ENCODE measurements around the gene CHST10. TPM values are rescaled to one million over a fixed set of nuclear protein-coding genes. Genes with fewer than 3 reads are reported as not detected.
"Not testable (repeated sequence)": the region's sequence is repeated elsewhere in the genome, so short reads cannot be mapped to it uniquely, and the experiment has no call there.

Gene CHST10
- polyA plus RNA-seq, 3 donors = 22.5 to 24.4 (median 23.0) TPM

DNA sequence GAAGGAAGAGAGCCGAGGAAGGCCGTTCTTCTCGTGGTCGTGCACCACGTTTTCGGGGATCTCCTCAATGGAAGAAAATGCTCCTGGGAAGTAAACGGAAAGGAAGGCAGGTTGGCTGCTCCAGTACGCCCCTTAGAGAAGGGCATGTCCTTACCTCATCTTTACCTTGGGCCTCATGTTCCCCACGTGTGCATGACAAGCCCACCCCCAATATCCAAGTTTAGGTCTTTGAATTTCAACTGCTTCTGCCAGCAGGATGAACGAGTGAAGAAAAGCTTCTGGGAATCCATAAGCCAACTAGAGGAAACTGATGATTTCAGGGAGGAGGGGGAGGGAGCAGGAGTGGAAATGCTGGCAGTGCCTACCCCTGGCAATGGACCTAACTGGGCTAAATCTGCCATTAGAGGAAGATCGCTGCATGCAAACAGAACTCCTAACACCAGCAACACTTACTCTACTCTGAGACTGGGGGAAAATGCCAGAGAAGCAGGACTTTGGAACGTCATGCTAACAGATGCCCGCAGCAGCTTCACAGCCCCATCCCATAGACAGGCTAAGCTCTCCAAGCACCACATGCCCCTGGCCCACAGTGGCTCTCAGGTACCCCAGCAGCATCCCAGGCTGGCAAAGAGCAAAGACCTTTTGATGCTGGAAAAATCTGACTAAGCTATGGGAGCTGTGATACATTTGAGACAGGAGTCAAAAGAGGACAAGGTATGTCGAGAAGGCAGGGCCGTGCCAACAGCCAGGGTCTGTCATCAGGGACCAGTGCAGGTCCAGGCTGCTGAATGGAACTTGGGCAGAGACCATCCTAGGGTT, 21.7 kb downstream of the CHST10 start:
- DNase-seq (ENCODE audit: low read depth in 3 of 3, low spot score in 2 of 3) = no peak

DNA sequence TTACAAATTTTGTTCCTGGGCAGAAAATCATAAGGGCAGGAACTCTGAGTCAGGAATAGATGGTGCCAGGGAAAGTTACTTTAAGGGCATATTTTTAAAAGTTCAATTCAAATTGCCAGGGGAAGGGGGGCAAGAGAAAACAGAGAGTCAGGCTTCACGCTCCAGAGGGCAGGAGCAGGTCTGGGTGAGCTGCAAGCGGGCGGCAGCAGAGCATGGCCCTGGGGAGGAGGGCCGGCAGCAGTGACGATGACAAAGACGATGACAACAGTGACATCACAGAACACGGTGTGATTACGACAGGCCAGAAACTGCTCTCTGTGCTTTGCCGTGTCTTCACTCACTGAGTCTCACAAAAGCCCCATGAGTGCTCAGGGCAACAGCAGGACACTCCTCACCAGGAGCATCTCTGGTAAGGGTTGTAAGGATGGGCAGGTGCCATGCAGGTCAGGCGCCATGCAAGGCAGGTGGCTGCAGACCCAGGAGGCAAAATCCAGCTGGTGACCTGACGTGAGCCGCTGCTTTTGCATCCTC, 23.3 kb downstream of the CHST10 start:
- no peak for DNase-seq (ENCODE audit: low read depth in 3 of 3, low spot score in 2 of 3)

DNA sequence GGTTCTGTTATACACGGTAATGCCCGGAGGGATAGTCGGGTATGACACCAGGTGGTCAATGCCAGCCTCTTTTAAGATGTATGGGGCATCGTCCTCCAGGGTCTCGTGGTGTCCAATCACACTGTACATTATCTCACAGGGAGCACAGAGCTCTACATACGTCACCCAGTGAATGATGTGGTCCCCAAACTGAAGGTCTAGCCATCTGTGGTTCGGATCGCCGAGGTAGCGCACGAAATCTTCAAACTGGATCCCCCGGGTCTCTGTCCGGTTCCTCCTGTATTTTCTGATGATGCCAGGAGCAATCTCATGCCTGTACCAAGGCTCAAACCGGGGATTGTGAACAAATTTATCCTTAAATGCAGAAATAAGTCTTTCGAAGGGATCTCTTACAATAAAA, 24.1 kb downstream of the CHST10 start:
- DNase-seq (ENCODE audit: low read depth in 3 of 3, low spot score in 2 of 3) = no peak

DNA sequence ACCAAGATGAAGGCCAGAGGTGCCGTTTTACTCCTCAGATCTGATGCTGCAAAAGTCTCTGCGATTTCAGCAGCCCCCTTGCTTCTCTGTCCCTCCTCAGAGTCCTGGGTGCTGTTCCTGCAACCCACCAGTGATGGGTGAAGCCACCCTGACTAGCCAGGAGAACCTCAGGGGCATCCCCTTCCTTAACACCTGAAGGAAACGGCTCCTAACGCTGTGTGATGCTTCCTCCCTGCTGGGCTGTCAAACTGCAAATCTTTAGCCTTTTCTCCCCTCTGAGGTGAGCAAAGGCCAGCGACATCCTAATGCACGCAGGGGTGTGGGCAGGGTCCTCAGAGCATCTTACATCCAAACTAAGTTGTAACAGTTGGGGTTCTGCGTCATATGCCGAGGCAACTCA, 24.8 kb downstream of the CHST10 start:
- DNase-seq (ENCODE audit: low read depth in 3 of 3, low spot score in 2 of 3) = no peak

DNA sequence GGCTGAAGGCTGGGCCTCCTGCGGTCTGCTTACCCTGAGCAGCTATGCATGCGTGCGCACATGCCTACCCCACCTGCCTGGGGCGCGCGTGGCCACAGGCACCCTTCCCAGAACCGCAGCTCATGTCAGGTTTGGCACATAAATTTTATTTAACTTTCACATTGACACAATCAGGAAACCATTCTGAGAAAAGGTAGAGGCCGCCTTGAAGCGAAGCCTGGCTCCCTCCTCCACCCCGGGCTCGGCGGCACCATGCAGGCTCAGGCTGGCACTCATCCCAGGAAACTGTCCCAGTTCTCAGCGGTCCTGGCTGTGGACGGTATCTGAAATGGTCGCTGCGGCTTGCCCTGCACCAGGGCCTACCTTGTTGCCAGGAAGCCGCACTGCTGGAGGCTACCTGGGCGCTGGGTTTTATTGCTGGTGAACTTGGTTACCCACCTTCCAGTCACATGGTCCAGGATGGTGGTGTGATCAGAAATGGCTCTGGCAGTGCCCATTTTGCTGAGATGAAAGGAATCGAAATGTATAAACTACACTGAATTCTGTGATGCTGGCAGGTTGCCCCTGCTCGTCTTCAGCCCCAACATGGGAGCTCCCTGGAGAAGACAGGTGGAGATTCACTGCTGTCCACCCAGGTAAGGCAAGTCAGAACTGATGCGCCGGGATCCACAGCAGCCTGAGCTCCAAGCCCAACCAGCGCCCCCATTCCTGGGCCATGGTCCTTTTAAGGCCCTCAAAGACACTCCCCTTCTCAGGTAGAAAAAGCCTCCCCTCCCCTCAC, 25.5 kb downstream of the CHST10 start:
- no peak for DNase-seq (ENCODE audit: low read depth in 3 of 3, low spot score in 2 of 3)

DNA sequence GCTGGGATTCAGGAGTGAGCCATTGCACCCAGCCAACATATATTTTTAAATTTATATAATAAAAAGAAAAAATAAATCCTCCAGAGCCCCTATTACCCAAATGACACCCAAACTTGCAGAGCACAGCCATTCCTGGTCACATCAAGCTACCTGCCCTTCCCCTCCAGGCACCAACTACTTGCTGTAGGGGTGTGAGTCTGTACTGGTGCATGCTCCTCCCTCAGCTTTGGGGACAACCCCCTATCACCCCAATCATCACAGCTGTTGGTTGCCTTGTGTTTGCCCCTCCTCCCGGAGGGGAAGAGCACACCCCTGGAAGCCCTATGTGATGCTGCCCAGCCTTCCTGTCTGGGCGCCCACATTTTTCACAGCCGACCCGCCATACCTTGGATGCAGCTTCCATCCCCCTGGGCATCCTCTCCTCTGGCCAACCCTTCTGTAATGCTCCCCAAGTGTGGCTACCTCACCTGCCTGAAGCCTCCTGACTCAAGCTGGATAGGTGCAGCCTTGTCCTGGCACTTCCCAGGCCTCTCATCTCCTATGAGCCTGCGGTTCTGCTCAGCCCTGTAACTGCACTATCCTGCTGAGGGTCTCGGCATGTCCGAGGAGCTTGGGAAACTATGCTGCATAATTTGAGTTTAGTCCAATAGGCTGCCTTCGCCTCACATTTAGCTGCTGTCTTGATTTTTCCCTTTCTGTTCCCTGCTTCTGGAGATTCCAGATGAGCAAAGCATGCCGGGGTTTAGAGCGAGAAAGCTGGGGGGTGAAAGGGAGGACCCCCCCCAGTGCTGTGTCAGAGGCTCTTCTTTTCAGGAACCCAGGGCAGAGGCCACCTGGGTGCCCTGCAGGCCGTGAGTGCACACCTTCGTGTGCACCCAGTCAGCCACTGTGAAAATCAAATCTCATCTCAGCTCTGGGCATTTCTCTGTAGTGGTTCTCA, 27.2 kb downstream of the CHST10 start:
- DNase-seq (ENCODE audit: low read depth in 3 of 3, low spot score in 2 of 3) = no peak

DNA sequence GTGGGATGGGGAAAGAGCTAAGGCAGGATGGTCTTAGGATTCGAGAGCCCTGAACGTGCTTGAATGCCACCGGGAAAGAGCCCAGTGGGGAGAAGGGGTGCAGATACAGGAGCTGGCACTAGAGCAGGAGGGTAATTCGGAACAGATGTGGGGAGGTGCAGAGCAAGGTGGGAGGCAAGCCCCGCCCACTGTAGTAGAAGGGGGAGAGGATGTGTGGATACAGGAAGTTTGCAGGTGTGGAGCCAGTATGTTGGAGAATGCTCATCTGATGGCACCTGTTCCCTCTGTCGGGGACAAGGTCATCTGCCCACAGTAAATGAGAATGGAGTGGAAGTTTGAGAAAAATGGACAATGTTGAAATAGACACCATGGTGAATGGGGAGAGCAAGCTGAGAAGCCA, 28.8 kb downstream of the CHST10 start:
- DNase-seq (ENCODE audit: low read depth in 3 of 3, low spot score in 2 of 3) = no peak

DNA sequence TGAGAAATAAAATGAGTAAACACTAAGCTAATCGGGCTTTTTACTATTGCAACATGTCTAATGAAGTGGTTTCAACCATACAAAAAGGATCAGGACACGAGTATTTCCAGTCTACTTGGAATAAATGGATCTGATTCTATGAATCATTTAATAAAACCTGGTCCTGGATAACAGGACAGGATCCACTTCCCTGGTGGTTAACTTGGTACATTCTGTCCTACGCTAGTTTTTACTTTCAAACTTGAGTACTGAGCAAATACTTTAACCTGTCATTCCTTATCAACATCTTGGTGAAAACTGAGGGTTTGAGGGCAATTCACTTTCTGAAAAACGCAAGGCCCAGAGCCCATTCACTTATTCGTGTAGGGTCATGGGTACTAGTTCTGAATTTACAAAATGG, 33.5 kb downstream of the CHST10 start:
- no peak for DNase-seq (ENCODE audit: low read depth in 3 of 3, low spot score in 2 of 3)

DNA sequence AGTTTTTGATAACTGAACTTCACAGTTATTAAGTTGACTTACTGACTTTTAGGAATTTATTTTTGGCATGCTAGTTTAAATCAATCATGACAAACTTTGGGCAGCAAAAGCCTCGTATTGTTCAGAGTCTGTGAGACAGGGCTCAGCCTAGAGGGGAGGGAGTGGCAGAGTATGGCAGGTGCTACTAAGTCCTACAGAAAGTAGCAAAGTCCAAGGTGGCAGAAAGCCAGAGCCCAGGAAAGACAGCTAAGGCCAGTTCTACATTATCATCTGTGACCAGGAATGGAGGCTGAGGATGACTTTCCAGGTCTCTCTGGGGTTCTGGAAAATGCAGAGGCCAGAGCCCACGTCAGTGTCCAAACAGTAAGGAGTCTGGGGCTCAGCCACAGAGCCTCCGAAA, 34.2 kb downstream of the CHST10 start:
- no peak for DNase-seq (ENCODE audit: low read depth in 3 of 3, low spot score in 2 of 3)

DNA sequence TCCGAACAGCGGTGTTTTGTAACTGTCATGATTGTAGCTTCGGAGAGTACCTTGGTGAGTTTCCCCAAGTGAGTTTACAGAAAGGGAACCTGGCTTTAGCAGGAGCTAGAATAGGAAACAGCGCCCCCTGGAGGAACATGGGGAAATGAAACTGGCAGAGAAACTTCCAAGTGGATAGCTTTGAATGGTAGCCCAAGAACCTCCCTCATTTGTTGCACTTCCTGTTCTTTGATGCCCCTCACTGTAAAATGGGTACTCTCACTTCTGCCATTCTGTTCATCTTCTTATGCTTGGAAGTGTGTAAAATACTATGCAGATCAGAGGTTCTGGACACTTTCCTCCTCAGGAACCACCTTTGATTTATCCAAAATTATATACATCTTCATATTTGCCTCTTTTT, 36.2 kb downstream of the CHST10 start:
- peak; percentile 54 to 78 (median 65) for DNase-seq (ENCODE audit: low read depth in 3 of 3, low spot score in 2 of 3)

DNA sequence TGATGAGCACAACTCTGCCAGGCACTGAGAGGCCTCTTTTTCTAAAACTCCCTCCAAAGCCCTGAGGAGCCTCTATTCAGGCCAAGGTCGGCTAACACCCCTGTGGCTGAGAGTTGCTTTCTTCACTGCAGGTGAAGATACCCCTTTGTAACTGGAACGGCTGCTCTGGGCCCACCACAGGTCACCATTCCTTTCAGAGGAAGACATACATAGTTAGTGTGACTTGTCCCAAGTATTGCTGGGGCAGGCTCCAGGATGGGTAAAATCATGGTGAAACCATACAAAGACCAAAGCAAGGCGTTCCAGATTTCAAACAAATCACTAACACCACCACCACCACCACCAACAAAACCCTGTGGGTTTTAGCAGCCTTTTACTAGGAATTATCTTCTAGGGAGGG, 36.8 kb downstream of the CHST10 start:
- no peak for DNase-seq (ENCODE audit: low read depth in 3 of 3, low spot score in 2 of 3)

DNA sequence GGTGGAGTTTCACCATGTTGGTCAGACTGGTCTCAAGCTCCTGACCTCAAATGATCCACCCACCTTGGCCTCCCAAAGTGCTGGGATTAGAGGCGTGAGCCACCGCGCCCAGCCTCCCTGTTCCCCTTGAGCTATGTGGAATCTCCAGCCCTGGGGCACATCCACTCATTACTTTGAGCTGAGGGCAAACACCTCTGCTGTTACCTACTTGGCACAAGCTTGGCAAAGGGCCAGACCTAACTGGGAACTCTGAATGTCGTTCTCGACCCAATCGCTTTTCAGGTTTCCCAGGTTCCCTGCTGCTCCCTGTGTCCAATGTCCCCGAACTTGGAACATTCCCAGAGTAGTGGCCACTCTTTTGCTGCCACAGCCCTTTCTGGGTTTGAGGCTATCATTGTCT, 40.6 kb downstream of the CHST10 start:
- DNase-seq (ENCODE audit: low read depth in 3 of 3, low spot score in 2 of 3) = no peak

DNA sequence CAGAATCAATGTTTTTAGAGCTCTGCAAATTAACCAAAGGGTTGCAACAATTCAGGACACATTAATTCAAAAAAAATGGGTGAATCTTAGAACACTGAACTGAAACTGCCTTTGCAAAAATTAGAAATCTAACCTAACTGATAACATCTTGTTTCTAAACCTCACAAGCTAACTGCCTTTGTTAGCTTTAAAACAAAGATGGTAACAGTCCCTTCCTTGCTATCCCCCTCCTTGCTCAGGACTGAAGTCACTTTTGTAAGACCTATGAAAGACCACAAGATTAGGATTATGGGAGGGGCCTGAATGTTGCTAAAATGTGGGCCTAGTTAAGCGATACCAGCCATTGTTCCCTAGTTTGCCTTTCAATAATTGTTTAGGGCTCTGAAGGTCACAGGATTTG, 50.3 kb downstream of the CHST10 start:
- DNase-seq (ENCODE audit: low read depth in 3 of 3, low spot score in 2 of 3) = no peak

DNA sequence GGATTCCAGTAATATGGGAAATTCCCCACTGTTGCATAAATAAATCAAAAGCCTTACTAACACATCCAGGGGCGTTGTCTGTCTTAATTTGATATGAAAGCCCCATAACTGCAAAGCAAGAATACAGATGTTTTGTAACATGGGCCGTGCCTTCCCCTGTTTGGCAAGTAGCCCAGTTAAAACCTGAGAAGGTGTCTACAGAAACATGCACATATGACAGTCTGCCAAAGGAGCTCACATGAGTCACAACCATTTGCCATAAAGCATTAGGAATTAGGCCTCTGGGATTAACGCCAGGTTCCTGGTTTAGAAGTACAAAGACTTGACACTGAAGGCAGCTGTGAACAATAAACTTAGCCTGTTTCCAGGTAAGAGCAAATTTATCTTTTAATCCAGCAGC, 52.0 kb downstream of the CHST10 start:
- no peak for DNase-seq (ENCODE audit: low read depth in 3 of 3, low spot score in 2 of 3)

DNA sequence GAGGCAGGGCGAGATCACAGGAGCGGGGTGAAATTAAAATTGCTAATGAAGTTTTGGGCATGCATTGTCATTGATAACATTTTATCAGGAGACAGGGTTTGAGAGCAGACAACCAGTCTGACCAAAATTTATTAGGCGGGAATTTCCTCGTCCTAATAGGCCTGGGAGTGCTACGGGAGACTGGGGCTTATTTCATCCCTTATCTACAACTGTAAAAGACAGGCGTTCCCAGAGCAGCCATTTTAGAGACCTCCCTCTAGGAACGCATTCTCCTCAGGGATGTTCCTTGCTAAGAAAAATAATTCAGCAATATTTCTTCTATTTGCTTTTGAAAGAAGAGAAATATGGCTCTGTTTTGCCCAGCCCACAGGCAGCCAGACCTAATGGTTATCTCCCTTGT, 55.2 kb downstream of the CHST10 start:
- DNase-seq (ENCODE audit: low read depth in 3 of 3, low spot score in 2 of 3) = not testable (repeated sequence)

DNA sequence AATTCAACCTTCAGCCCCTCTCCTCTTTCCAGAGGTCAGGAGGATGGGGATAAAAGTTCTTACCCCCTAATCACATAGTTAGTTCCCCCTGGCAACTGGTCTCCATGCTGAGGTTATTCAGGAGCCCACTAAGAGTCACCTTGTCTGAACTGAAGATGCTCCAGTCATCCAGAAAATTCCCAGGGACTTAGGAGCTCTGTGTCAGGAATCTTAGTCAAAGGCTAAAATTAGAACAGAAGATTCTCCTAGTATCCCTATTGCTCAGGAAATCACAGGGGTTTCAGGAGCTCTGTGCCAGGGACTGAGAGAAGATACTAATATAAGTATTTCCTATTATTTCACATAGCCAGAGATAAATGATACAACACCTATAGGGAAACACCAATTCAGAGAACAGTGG, 57.9 kb downstream of the CHST10 start:
- DNase-seq (ENCODE audit: low read depth in 3 of 3, low spot score in 2 of 3) = no peak

DNA sequence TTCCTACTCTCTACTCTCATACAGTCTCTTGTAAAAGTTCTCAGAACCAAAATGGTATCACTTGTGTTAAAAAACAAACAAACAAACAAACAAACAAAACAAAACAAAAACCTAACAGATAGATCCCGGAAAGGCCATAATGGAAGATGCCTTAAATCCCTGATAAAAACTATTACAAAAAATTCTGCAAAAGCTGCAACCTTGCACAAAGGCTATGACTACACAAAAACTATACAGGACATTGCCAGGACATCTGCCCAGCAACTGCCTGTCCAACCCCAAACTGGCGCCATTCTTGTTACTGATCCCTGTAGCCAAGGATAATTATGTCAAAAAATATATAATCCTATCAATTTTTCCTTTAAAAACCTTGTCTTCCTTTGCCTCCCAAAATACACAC, 58.9 kb downstream of the CHST10 start:
- no peak for DNase-seq (ENCODE audit: low read depth in 3 of 3, low spot score in 2 of 3)

DNA sequence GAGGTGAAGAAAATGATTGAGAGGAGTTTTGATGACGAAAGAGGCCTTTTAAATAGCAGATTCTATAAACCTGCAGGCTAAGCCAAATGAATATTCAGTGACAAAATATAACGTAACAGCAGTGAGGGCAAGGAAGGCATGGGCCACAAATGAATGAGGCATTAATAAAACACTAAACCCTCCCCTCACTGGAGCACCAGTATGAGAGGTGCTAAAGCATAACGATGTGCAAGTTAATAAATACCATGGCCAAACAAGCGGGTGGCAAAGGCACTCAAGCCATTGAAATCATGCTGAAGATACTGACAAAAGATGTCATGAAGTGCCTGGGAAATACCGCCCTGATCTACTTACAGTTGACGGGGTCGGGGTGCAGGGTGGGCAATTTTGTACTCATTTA, 64.9 kb downstream of the CHST10 start:
- no peak for DNase-seq (ENCODE audit: low read depth in 3 of 3, low spot score in 2 of 3)

DNA sequence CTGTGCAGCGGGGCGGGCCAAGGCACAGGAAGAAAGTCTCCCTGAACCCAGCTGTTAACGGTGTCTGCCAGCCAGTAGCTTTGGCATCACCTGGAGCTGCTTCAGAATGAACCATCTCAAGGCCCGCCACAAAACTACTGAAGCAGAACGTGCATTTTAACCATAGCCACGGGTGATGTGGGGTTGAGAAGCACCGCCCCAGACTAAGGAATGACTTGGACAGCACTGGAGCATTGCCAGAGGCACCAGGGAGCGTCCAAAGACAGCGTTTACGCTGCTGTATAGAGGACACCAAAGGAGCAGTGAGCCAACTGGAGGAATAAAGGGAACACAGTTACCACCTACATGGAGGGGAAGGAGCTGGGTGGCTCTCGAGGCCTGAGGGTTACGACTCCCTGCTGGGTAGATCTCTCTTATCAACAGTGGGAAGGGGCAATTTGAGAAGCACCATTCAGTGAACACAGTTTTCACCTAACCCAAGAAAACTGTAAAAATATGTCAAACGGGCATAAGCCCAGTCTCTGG, 66.7 kb downstream of the CHST10 start:
- no peak for DNase-seq (ENCODE audit: low read depth in 3 of 3, low spot score in 2 of 3)

DNA sequence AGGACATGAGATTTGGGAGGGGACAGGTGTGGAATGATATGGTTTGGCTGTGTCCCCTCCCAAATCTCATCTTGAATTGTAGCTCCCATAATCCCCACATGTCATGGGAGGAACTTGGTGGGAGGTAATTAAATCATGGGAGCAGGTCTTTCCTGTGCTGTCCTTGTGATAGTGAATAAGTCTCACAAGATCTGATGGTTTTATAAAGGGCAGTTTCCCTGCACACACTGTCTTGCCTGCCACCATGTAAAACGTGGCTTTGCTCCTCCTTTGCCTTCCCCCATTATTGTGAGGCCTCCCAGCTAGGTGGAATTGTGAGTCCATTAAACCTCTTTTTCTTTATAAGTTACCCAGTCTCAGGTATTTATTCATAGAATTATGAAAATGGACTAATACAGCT, 72.3 kb downstream of the CHST10 start:
- not testable (repeated sequence) for DNase-seq (ENCODE audit: low read depth in 3 of 3, low spot score in 2 of 3)

DNA sequence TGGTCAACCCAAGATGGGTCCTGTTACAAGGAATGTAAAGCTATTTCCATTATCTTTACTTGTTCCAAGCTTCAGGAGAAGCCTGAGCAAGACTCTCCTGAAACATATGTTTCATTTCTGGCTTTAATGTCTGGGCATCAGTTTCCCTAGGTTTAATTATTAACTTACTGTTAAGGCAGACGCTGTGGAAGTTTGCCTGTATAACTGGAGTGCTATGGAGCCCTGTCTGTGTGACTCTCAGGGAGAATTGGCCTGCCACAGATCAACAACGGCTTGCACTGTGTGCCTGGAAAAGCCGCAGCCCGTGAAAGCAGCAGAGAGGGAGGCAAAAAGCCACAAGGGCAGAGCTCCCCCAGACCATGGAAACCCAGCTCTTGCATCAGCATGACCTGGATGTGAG, 73.0 kb downstream of the CHST10 start:
- no peak for DNase-seq (ENCODE audit: low read depth in 3 of 3, low spot score in 2 of 3)

Measured in right renal cortex interstitium (tissue), 3 donors.